ENCODE results near the gene FBXW4. TPM values are rescaled to one million over a fixed set of nuclear protein-coding genes. Genes with fewer than 3 reads are reported as not detected.
"Not testable (repeated sequence)": the region's sequence is repeated elsewhere in the genome, so short reads cannot be mapped to it uniquely, and the experiment has no call there.

FBXW4 gene
- total RNA-seq, 2 experiments from 2014 or later, result 40.4 to 40.9 TPM

- H3K36me3 Mint-ChIP-seq (ENCODE audit: low read depth), result peaks cover 20% of the 10 kb centered on the region
- intact Hi-C loops (cut with micrococcal nuclease), result no loop called here
- CTCF ChIA-PET, result no interaction called here
- peaks cover 2% of the 10 kb centered on the region for H3K4me1 Mint-ChIP-seq (ENCODE audit: low read depth)
- H3K27ac Mint-ChIP-seq, result no peak overlapping the region
- H3K9me3 Mint-ChIP-seq, result no peaks in the 10 kb centered on the region
- DNase-seq, result no peak
- no peak overlapping the region for H3K4me3 Mint-ChIP-seq
- no peaks in the 10 kb centered on the region for H3K27me3 Mint-ChIP-seq (ENCODE audit: low read depth)
These were observed 49.3 kb downstream of the FBXW4 start for GRCh38 chr10:101645659-101646058.

DNA sequence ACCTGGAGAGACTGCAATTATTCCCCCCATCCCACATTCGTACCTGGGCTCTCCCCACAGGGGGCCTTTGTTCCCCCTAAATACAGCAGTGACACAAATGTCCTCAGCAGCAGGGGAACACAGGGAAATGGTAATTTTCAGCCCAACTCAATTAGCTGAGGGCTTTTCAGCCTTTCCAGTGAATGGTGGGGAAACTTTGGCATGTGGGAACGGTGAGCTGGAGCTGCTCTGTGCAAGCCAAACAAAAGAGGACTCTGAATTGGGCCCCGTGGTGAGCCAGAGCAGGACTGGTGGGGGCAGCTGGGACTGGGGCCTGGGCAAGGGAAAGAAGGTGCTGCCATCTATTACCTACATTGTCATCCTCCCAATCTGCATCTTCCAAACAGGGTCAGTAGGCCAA, 51.0 kb downstream of the FBXW4 start:
- Mint-ChIP-seq H3K4me1 (ENCODE audit: low read depth) (peaks cover 2% of the 10 kb centered on the region), H3K9me3 (no peaks in the 10 kb centered on the region), H3K4me3 (no peak overlapping the region), H3K36me3 (ENCODE audit: low read depth) (peaks cover 22% of the 10 kb centered on the region), H3K27me3 (ENCODE audit: low read depth) (no peaks in the 10 kb centered on the region), H3K27ac (no peak overlapping the region)
- DNase-seq, result no peak
- CTCF ChIA-PET, result interaction anchor here (1.1 kb wide), 1 partner anchor 45 kb away, joined by 5 read pairs; no protein-coding TSS in a partner anchor
- intact Hi-C loops (cut with micrococcal nuclease), result no loop called here

DNA sequence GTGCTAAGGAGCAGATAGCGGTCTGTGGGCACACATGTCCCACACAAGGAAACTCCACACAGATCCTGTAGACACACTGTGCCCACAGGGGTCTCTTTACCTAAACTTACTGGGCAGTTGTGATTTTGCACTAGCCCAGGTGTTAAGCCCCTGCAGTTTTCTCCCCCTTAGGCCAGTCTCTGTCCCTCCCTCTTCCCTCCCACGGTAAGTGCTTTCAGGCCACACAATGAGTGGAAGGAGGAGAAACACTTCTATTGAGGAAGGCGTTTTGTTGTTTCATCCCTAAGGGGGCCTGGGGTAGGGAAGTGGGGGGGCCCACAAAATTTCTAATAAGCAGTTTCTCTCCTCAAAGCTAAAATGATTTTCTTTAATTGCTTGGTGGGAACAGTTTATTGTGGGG, 51.4 kb downstream of the FBXW4 start:
- Mint-ChIP-seq H3K4me1 (ENCODE audit: low read depth) (peaks cover 2% of the 10 kb centered on the region), H3K36me3 (ENCODE audit: low read depth) (peaks cover 20% of the 10 kb centered on the region), H3K27me3 (ENCODE audit: low read depth) (no peaks in the 10 kb centered on the region), H3K27ac (no peak overlapping the region), H3K4me3 (no peak overlapping the region), H3K9me3 (no peaks in the 10 kb centered on the region)
- no peak for DNase-seq
- CTCF ChIA-PET, result no interaction called here
- intact Hi-C loops (cut with micrococcal nuclease), result no loop called here

DNA sequence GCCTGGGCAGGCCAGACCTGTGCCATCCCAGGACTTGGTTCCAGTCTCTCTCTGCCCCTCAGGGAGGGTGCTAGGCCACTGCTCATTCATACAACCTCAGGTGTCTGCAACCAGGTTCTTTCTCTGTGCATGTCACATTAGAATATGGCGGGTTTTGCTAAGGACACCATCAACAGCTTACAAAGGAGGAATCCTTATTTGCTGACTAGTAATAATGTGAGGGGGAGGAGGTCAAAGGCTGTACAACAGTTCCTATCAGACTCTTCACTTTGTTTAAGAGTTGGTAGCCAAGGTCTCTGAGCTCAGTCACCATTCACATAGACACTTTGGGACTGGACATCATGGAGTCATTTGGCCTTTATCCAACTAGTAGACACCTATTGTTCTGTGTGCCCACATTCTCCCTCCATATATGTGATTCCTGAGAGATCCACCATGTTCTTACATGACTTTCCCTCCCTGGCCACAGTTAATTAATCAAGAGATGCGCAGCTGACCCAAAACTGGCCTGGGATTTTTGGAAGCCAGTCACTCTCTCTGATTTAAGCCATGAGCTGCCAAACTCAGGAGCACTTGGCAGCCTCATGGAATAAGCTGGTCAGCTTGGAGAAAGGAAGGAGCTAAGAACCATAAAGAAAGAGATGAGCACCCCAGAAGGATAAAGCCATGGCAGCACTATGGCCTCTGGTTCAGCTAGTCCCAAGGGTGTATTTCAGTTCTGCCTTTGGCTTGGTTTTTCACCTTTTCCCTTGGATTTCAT, 55.6 kb downstream of the FBXW4 start:
- peaks cover 21% of the 10 kb centered on the region for H3K36me3 Mint-ChIP-seq (ENCODE audit: low read depth)
- CTCF ChIA-PET, result no interaction called here
- DNase-seq, result no peak
- no peaks in the 10 kb centered on the region for H3K9me3 Mint-ChIP-seq
- H3K27me3 Mint-ChIP-seq (ENCODE audit: low read depth), result no peaks in the 10 kb centered on the region
- H3K27ac Mint-ChIP-seq, result no peak overlapping the region
- intact Hi-C loops (cut with micrococcal nuclease), result no loop called here
- H3K4me1 Mint-ChIP-seq (ENCODE audit: low read depth), result peaks cover 8% of the 10 kb centered on the region
- H3K4me3 Mint-ChIP-seq, result no peak overlapping the region

DNA sequence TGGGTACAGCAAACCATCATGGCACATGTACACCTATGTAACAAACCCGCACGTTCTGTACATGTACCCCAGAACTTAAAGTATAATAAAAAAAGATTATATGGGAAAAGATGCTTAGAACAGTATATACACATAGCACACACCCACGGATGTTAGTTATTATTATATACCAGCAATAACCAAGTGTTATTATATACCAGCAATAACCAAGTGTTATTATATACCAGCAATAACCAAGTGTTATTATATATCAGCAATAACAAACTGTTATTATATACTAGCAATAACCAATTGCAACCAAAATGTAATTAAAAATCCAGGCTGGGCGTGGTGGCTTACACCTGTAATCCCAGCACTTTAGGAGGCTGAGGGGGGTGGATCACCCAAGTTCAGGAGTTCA, 61.5 kb downstream of the FBXW4 start:
- H3K36me3 Mint-ChIP-seq (ENCODE audit: low read depth); H3K4me1 Mint-ChIP-seq (ENCODE audit: low read depth); intact Hi-C loops (cut with micrococcal nuclease); H3K27me3 Mint-ChIP-seq (ENCODE audit: low read depth); CTCF ChIA-PET; H3K9me3 Mint-ChIP-seq; H3K4me3 Mint-ChIP-seq; DNase-seq; H3K27ac Mint-ChIP-seq: not testable (repeated sequence)

GRCh38 chr10:101631821-101632475, 63.0 kb downstream of the FBXW4 start:
- H3K9me3 Mint-ChIP-seq, result no peaks in the 10 kb centered on the region
- no peaks in the 10 kb centered on the region for H3K27me3 Mint-ChIP-seq (ENCODE audit: low read depth)
- H3K4me3 Mint-ChIP-seq, result no peak overlapping the region
- H3K36me3 Mint-ChIP-seq (ENCODE audit: low read depth), result no peaks in the 10 kb centered on the region
- intact Hi-C loops (cut with micrococcal nuclease), result no loop called here
- H3K4me1 Mint-ChIP-seq (ENCODE audit: low read depth), result peaks cover 7% of the 10 kb centered on the region
- H3K27ac Mint-ChIP-seq, result no peak overlapping the region
- CTCF ChIA-PET, result no interaction called here
- no peak for DNase-seq

- Mint-ChIP-seq H3K36me3 (ENCODE audit: low read depth) (no peaks in the 10 kb centered on the region), H3K27ac (no peak overlapping the region), H3K27me3 (ENCODE audit: low read depth) (no peaks in the 10 kb centered on the region), H3K9me3 (no peaks in the 10 kb centered on the region), H3K4me1 (ENCODE audit: low read depth) (peaks cover 2% of the 10 kb centered on the region), H3K4me3 (no peak overlapping the region)
- intact Hi-C loops (cut with micrococcal nuclease), result no loop called here
- no peak for DNase-seq
- CTCF ChIA-PET, result interaction anchor here (0.6 kb wide), 1 partner anchor 188 kb away, joined by 3 read pairs; the partner anchor contains the start of gene OGA
These were observed 64.4 kb downstream of the FBXW4 start for GRCh38 chr10:101630633-101630920.

GRCh38 chr10:101629837-101630632, 64.9 kb downstream of the FBXW4 start:
- Mint-ChIP-seq H3K27me3 (ENCODE audit: low read depth) (no peaks in the 10 kb centered on the region), H3K36me3 (ENCODE audit: low read depth) (peaks cover 2% of the 10 kb centered on the region), H3K4me3 (no peak overlapping the region), H3K4me1 (ENCODE audit: low read depth) (peaks cover 2% of the 10 kb centered on the region), H3K9me3 (no peaks in the 10 kb centered on the region), H3K27ac (no peak overlapping the region)
- intact Hi-C loops (cut with micrococcal nuclease), result no loop called here
- CTCF ChIA-PET, result interaction anchor here (0.6 kb wide), 1 partner anchor 188 kb away, joined by 3 read pairs; the partner anchor contains the start of gene OGA
- no peak for DNase-seq

GRCh38 chr10:101625821-101626412, 69.1 kb downstream of the FBXW4 start:
- Mint-ChIP-seq H3K27ac (no peak overlapping the region), H3K36me3 (ENCODE audit: low read depth) (peaks cover 14% of the 10 kb centered on the region), H3K9me3 (no peaks in the 10 kb centered on the region), H3K27me3 (ENCODE audit: low read depth) (no peaks in the 10 kb centered on the region), H3K4me1 (ENCODE audit: low read depth) (no peaks in the 10 kb centered on the region), H3K4me3 (no peak overlapping the region)
- CTCF ChIA-PET, result no interaction called here
- intact Hi-C loops (cut with micrococcal nuclease), result no loop called here
- no peak for DNase-seq

DNA sequence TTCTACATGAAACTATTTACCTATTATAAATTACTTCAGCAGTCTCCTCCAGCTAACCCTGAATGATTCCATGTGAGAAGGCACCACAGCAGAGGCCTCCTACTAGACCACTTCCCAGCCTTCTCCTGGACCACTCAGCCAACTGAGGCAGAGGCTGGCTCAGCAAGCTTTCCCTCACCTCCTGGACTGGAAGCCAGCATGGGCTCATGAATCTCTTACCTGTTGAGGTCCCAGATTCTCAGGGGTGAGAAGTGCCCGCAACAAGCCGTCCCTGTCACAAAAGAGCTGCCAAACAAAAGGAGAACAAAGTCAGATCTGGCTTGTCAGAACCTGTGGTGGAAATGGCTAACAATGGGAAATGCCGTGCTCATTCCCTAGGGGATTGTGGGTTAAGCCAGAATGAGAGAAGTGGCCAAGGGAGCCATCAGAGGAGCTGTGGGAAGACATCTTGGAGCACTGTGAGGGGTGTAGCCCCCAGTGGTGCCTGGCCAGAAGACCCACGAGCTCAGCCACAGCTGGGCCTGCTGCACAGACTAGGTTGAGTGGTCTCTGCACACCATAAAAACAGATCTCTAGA, 70.4 kb downstream of the FBXW4 start:
- H3K9me3 Mint-ChIP-seq, result no peaks in the 10 kb centered on the region
- no peak overlapping the region for H3K27ac Mint-ChIP-seq
- no peak for DNase-seq
- CTCF ChIA-PET, result no interaction called here
- no peaks in the 10 kb centered on the region for H3K4me1 Mint-ChIP-seq (ENCODE audit: low read depth)
- intact Hi-C loops (cut with micrococcal nuclease), result no loop called here
- H3K27me3 Mint-ChIP-seq (ENCODE audit: low read depth), result no peaks in the 10 kb centered on the region
- H3K36me3 Mint-ChIP-seq (ENCODE audit: low read depth), result peaks cover 14% of the 10 kb centered on the region
- H3K4me3 Mint-ChIP-seq, result no peak overlapping the region

- intact Hi-C loops (cut with micrococcal nuclease), result no loop called here
- Mint-ChIP-seq H3K36me3 (ENCODE audit: low read depth) (peaks cover 14% of the 10 kb centered on the region), H3K4me3 (no peak overlapping the region), H3K4me1 (ENCODE audit: low read depth) (no peaks in the 10 kb centered on the region), H3K27ac (no peak overlapping the region), H3K9me3 (no peaks in the 10 kb centered on the region), H3K27me3 (ENCODE audit: low read depth) (no peaks in the 10 kb centered on the region)
- no peak for DNase-seq
- CTCF ChIA-PET, result interaction anchor here (0.7 kb wide), 1 partner anchor 61 kb away, joined by 3 read pairs; no protein-coding TSS in a partner anchor
These were observed 71.4 kb downstream of the FBXW4 start for GRCh38 chr10:101623528-101623927.

GRCh38 chr10:101619983-101620382, 75.0 kb downstream of the FBXW4 start:
- Mint-ChIP-seq H3K4me3 (no peak overlapping the region), H3K36me3 (ENCODE audit: low read depth) (peaks cover 12% of the 10 kb centered on the region)

More at GRCh38 chr10:101619983-101620382, 75.0 kb downstream of the FBXW4 start:
- H3K27ac Mint-ChIP-seq, result no peak overlapping the region
- intact Hi-C loops (cut with micrococcal nuclease), result no loop called here
- CTCF ChIA-PET, result no interaction called here
- H3K4me1 Mint-ChIP-seq (ENCODE audit: low read depth), result no peaks in the 10 kb centered on the region
- H3K27me3 Mint-ChIP-seq (ENCODE audit: low read depth), result no peaks in the 10 kb centered on the region
- no peak for DNase-seq
- no peaks in the 10 kb centered on the region for H3K9me3 Mint-ChIP-seq

Measured in activated naive CD4-positive, alpha-beta T cell treated with anti-CD3 and anti-CD28 coated beads for 36 hours (primary cell).